Measurements from ENCODE around the gene LAMA2.

Gene LAMA2

GRCh38 chr6:129184808-129185366 lies 301.9 kb downstream of the LAMA2 start:
- DNase-seq: no peak

GRCh38 chr6:129186988-129187387 lies 304.1 kb downstream of the LAMA2 start:
- DNase-seq: no peak

GRCh38 chr6:129188306-129188705 lies 305.4 kb downstream of the LAMA2 start:
- no peak for DNase-seq

GRCh38 chr6:129188795-129189194 lies 305.9 kb downstream of the LAMA2 start:
- no peak for DNase-seq

- no peak for DNase-seq
These were observed 306.3 kb downstream of the LAMA2 start for GRCh38 chr6:129189266-129189665.

- DNase-seq: no peak
These were observed 308.3 kb downstream of the LAMA2 start for GRCh38 chr6:129191235-129191634.

GRCh38 chr6:129192458-129192989 lies 309.6 kb downstream of the LAMA2 start:
- no peak for DNase-seq

- no peak for DNase-seq
These were observed 311.5 kb downstream of the LAMA2 start for GRCh38 chr6:129194306-129194941.

- no peak for DNase-seq
These were observed 312.2 kb downstream of the LAMA2 start for GRCh38 chr6:129195161-129195560.

- DNase-seq: peak; percentile 5
These were observed 312.7 kb downstream of the LAMA2 start for GRCh38 chr6:129195643-129196042.

- DNase-seq: no peak
These were observed 314.2 kb downstream of the LAMA2 start for GRCh38 chr6:129197154-129197553.

- no peak for DNase-seq
These were observed 317.2 kb downstream of the LAMA2 start for GRCh38 chr6:129200151-129200550.

- DNase-seq: no peak
These were observed 320.4 kb downstream of the LAMA2 start for GRCh38 chr6:129203190-129203900.

GRCh38 chr6:129206821-129207220 lies 323.9 kb downstream of the LAMA2 start:
- peak; percentile 71 for DNase-seq

GRCh38 chr6:129207832-129208231 lies 324.9 kb downstream of the LAMA2 start:
- DNase-seq: no peak

GRCh38 chr6:129208415-129209034 lies 325.6 kb downstream of the LAMA2 start:
- no peak for DNase-seq

GRCh38 chr6:129209355-129209754 lies 326.4 kb downstream of the LAMA2 start:
- DNase-seq: no peak

GRCh38 chr6:129210684-129211083 lies 327.7 kb downstream of the LAMA2 start:
- no peak for DNase-seq

- DNase-seq: no peak
These were observed 328.7 kb downstream of the LAMA2 start for GRCh38 chr6:129211626-129212025.

- DNase-seq: no peak
These were observed 329.1 kb downstream of the LAMA2 start for GRCh38 chr6:129212081-129212480.

GRCh38 chr6:129215246-129215645 lies 332.3 kb downstream of the LAMA2 start:
- no peak for DNase-seq

- DNase-seq: no peak
These were observed 333.1 kb downstream of the LAMA2 start for GRCh38 chr6:129215916-129216520.

GRCh38 chr6:129217701-129218100 lies 334.8 kb downstream of the LAMA2 start:
- DNase-seq: no peak

Data from NCI-H146 (cell line).